Activated CD4-positive, alpha-beta T cell treated with anti-CD3 and anti-CD28 coated beads, Interleukin-2, amount 50 U/mL, for 24 hours (primary cell): ENCODE results near the gene FETUB.
A peak's percentile ranks its signal among the peaks of the same experiment; 100 is the strongest.

Experiments used
- DNase-seq, 2 donors: peaks; one replicate each; pipeline ENCODE4 v3.0.0-alpha.2; 2020; ENCODE audit warnings: low read depth in 1 of 2, low spot score in 1 of 2

FETUB gene

DNA sequence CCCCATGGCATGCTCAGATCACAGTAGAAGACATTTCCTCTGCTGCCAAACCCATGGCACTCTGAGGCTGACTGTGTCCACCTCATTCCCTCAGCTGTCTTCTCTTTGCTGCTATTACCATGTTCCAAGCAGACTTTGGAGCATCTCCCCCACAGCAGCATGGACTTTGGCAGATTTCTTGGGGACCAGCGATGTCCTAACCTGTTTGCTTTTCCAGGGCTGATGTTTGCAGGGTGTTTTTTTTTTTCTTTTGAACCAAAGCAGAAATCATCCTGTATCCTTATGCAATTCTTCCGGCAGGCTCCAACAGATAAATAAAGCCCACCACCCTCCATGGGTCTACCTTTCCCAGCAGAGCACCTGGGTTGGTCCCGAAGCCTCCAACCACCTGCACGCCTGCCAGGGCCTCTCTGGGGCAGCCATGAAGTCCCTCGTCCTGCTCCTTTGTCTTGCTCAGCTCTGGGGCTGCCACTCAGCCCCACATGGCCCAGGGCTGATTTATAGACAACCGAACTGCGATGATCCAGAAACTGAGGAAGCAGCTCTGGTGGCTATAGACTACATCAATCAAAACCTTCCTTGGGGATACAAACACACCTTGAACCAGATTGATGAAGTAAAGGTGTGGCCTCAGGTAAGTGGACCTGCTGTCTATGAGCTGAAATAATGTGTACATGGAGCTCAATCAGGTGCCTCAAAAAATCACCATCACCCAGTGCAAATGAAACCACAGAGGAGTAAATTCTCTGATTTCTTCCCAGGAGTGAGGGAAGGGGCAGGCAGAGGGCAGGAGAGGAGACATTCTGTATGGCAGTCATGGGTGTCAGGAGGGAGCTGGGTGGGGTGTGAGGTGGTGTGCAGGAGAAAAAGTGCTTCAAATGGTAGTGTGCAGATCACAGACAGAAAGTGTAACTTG lies 27.2 kb upstream of the FETUB start, which contains the start of gene AHSG:
Gene AHSG (plus strand): TSS at position 340 of the 916 bp plus-strand sequence. CDS start 82 bp downstream, at position 422.
- DNase-seq, result no peak

GRCh38 chr3:186613637-186614265 lies 26.4 kb upstream of the FETUB start:
- no peak for DNase-seq

GRCh38 chr3:186614266-186614596 lies 26.0 kb upstream of the FETUB start:
- DNase-seq, result no peak

- DNase-seq, result peak; percentile 49 to 76
Observed at GRCh38 chr3:186614597-186615483, 25.4 kb upstream of the FETUB start.

GRCh38 chr3:186616299-186616617 lies 23.9 kb upstream of the FETUB start:
- no peak for DNase-seq

DNA sequence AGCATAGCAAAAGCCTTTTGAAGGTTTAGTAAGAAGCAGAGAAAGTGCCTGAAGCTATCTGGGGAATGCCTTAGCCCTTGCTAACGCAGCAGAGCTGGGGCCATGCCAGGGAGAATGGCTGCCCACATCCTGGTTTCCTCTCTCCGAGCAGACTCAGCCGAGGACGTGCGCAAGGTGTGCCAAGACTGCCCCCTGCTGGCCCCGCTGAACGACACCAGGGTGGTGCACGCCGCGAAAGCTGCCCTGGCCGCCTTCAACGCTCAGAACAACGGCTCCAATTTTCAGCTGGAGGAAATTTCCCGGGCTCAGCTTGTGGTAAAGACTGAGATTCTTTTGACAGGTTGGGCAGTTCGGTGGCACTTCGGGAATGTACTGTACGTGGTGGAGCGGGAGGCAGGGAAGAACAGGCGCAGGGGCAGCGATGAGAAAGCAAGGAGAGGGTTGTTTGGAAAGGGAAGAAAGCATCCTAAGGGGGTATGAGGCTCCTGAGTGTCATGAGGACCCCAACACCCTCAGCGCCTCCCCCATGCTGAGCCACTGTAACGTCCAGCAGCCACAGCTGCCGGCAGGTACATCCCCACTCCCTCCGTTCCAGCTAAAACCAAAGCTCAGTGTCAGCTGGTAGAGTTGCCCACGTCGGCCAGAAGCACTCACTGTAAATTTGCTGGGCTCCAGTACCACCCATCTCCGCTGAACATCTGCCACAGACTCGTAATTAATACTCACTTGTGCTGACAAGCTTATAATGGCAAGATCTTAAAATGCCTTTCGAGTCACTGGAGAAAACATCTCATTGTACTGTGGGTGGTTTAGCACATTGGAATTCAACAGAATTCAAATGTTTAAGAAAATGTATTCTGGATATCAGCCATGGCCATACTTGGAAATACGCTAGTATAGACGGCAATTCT lies 22.9 kb upstream of the FETUB start:
- DNase-seq, result peak; percentile 70 to 81

GRCh38 chr3:186618318-186618938 lies 21.8 kb upstream of the FETUB start:
- DNase-seq, result no peak

DNA sequence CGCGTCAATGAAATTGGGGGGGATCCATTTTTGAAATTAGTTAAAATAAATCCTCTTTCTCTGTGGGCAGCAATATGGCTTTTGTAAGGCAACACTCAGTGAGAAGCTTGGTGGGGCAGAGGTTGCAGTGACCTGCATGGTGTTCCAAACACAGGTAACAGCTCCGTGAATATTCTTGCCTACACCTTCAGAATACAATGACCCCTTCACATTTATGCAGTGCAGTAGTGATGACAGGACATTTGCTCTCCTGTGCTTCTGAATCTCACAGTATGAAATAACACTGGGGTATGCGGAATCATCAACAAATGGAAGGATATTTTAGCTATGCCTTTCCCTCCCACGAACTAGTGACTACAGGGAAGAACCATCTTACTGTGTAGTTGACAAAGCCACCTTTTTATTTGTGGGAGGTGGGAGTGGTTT lies 20.4 kb upstream of the FETUB start:
- no peak for DNase-seq

GRCh38 chr3:186620213-186621092 lies 19.7 kb upstream of the FETUB start:
- DNase-seq, result no peak

DNA sequence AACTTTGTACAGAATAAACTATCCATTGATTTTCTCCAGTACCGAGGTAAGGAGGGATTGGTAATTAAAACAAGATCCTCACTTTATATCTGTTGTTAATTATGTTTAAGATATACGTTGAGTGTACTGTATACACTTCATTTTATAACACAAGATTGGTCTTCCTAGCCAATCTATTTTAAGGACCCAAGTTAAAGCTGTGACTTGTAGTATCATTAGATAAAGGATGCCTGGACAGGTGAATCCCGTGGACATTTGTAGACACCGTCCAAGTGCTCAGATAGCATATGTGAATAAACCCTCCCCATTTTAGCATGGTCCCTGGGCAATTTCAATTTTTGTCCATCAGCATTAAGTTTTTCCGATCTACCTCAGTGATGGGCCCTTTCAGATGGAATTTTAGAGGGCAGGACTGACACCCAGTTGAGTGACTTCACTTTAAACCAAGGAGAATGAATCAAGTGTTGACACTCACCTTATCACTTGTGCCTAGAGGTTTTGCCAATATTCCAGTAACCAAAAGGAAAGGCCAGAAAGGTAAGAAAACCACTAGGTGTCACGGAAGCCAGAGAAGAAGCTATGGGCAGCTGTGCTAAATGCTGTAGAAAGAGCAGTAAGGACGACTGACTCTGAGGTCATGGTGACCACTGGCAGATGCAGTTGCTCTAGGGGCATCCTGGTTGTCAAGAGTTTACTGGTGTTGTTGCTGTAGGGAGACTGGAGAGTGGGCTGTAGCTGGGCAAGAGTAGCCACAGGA lies 18.1 kb upstream of the FETUB start:
- DNase-seq, result no peak

DNA sequence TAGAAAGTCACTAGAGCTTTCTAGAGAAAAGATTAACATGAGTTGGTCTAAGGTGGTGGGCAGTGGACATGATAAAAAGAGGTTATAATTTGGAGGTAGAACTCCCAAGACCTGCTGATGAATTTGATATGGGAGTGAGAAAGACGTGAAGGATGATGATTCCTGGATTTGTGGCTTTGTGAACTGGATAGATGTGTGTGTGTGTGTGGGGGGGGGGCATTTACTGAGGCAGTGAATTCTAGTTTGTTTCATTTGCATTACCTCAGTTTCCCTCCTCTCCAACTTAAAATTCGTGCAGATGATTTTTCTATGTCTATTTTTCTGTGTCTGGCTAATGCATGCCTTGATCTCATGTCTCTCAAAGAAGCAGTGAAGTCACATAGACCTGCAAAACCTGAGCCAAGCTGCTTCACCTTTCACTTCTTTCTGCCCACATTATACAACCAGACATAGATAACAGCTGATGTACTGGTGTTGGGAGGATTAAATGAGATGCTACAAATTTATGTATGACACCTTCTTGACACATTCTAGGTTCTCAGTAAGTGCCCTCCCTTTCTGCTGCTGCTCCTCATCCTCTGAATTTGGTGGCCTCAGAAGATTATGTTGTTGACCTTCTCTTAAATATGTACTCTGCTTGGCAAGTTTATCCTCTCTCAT lies 17.4 kb upstream of the FETUB start:
- DNase-seq, result no peak

- no peak for DNase-seq
Observed at GRCh38 chr3:186624598-186624997, 15.6 kb upstream of the FETUB start.

DNA sequence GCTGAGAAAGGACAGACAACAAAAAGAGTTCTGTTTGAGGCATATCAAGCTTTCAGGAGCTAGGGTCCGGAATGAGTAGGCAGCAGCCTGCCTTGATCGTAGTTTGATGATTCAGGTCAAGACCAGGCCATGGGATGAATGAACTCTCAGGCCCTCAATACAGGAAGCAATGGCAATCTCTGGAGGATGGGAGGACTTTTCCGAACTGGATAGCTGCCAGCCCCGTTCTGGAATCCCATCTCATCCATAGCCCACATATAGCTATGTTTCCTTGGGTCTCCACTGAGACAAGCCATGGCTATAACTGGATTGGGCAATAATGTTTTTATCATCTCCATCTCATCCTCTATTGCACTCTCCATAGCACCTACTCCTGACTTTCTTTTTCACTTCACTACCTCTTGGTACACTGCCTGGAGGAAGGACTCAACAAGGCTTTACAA lies 14.6 kb upstream of the FETUB start:
- DNase-seq, result no peak

- no peak for DNase-seq
Observed at GRCh38 chr3:186626254-186626847, 13.8 kb upstream of the FETUB start.

GRCh38 chr3:186627852-186628414 lies 12.3 kb upstream of the FETUB start:
- DNase-seq, result no peak

- no peak for DNase-seq
Observed at GRCh38 chr3:186628756-186629155, 11.4 kb upstream of the FETUB start.
